Measurements from ENCODE around the gene RUBCNL.
"Not testable (repeated sequence)": the region's sequence is repeated elsewhere in the genome, so short reads cannot be mapped to it uniquely, and the experiment has no call there.

GRCh38 chr13:46429558-46429957, 42.5 kb upstream of the RUBCNL start:
- not testable (repeated sequence) for TF ChIP-seq CTCF (IDR thresholded peaks at IDR 0.05; ENCODE audit: low read depth, low read length); EZH2phosphoT487 (IDR thresholded peaks at IDR 0.05; ENCODE audit: low read depth)
